Left ventricle myocardium inferior (tissue), 1 donor: ENCODE measurements around the gene FNDC3B. TPM values are rescaled to one million over a fixed set of nuclear protein-coding genes. Genes with fewer than 3 reads are reported as not detected.

Experiments used
- DNase-seq: peaks from one replicate; pipeline ENCODE4 v3.0.0-alpha.2; 2020
- H3K27ac ChIP-seq: fragments of 200-600 bp; replicated peaks from 2 replicates; pipeline ENCODE4 v1.8.0; 2021
- H3K27me3 ChIP-seq: fragments of 200-600 bp; 2 replicates; pipeline ENCODE4 v1.8.0; 2021; ENCODE audit warnings: low read depth
- H3K36me3 ChIP-seq: fragments of 200-600 bp; 2 replicates; pipeline ENCODE4 v1.8.0; 2021
- H3K4me1 ChIP-seq: fragments of 200-600 bp; 2 replicates; pipeline ENCODE4 v1.8.0; 2021
- H3K4me3 ChIP-seq: fragments of 200-600 bp; 2 replicates; pipeline ENCODE4 v1.8.0; 2021; ENCODE audit warnings: mild to moderate bottlenecking, moderate library complexity
- H3K9me3 ChIP-seq: fragments of 200-600 bp; replicated peaks from 2 replicates; pipeline ENCODE4 v1.8.0; 2021
- CTCF ChIP-seq: fragments of 200-600 bp; IDR thresholded peaks from 2 replicates; pipeline ENCODE4 v1.8.0; 2021; ENCODE audit warnings: antibody characterized with exemption, mild to moderate bottlenecking, borderline replicate concordance
- intact Hi-C: fragments of 100-400 bp; cut with micrococcal nuclease; formaldehyde crosslinking; loops from one replicate; pipeline ENCODE4 v1.11.0; 2022
- total RNA-seq: library from RNA; stranded (reverse); fragmentation: NEBNext Ultra II Directional; extraction: Animal tissue kit (Norgen Biotek cat#: 25700); gene quantifications from one replicate; pipeline ENCODE4 v1.2.1, GENCODE V29; 2021
- donor health status: DM: no; HTN: yes; CAD: no; lungs with severe emphysema.

The FNDC3B gene
- total RNA-seq, 1 donor from 2014 or later: 75.7 TPM

- H3K36me3 ChIP-seq: no peaks in the 10 kb centered on the region
- H3K27ac ChIP-seq: peak overlapping the region; percentile 89
- TF ChIP-seq CTCF: no peak
- no peaks in the 10 kb centered on the region for H3K9me3 ChIP-seq
- intact Hi-C loops: no loop called here
- no peaks in the 10 kb centered on the region for H3K27me3 ChIP-seq
- H3K4me1 ChIP-seq: peaks cover 63% of the 10 kb centered on the region
- no peak overlapping the region for H3K4me3 ChIP-seq
- no peak for DNase-seq
Observed at GRCh38 chr3:172202797-172203196, 163.4 kb downstream of the FNDC3B start.

GRCh38 chr3:172203522-172204258 is 164.3 kb downstream of the FNDC3B start:
- Histone ChIP-seq H3K27me3 (no peaks in the 10 kb centered on the region), H3K27ac (peak overlapping the region; percentile 89), H3K4me3 (no peak overlapping the region), H3K36me3 (no peaks in the 10 kb centered on the region), H3K4me1 (peaks cover 66% of the 10 kb centered on the region), H3K9me3 (no peaks in the 10 kb centered on the region)
- TF ChIP-seq CTCF: no peak
- intact Hi-C loops: no loop called here
- DNase-seq: no peak

- intact Hi-C loops: no loop called here
- Histone ChIP-seq H3K27ac (peak overlapping the region; percentile 89), H3K9me3 (no peaks in the 10 kb centered on the region), H3K4me1 (peaks cover 72% of the 10 kb centered on the region), H3K27me3 (no peaks in the 10 kb centered on the region), H3K4me3 (no peak overlapping the region), H3K36me3 (no peaks in the 10 kb centered on the region)
- TF ChIP-seq CTCF: no peak
- no peak for DNase-seq
Observed at GRCh38 chr3:172204716-172205115, 165.3 kb downstream of the FNDC3B start.

- Histone ChIP-seq H3K27ac (peak overlapping the region; percentile 68), H3K9me3 (no peaks in the 10 kb centered on the region), H3K4me3 (no peak overlapping the region), H3K27me3 (no peaks in the 10 kb centered on the region), H3K4me1 (peaks cover 72% of the 10 kb centered on the region), H3K36me3 (no peaks in the 10 kb centered on the region)
- TF ChIP-seq CTCF: no peak
- no peak for DNase-seq
- intact Hi-C loops: no loop called here
Observed at GRCh38 chr3:172208586-172209332, 169.4 kb downstream of the FNDC3B start.

GRCh38 chr3:172209333-172210321 is 170.2 kb downstream of the FNDC3B start:
- no peak for TF ChIP-seq CTCF
- H3K9me3 ChIP-seq: no peaks in the 10 kb centered on the region
- no peaks in the 10 kb centered on the region for H3K27me3 ChIP-seq
- H3K4me1 ChIP-seq: peaks cover 72% of the 10 kb centered on the region
- peak overlapping the region; percentile 68 for H3K27ac ChIP-seq
- no peaks in the 10 kb centered on the region for H3K36me3 ChIP-seq
- DNase-seq: peak; percentile 64
- peak overlapping the region; percentile 47 for H3K4me3 ChIP-seq
- intact Hi-C loops: no loop called here
